ENCODE results near the gene PTPRN2.

The PTPRN2 gene

GRCh38 chr7:157638563-157638962 is 949.1 kb downstream of the PTPRN2 start:
- DNase-seq (ENCODE audit: low read depth) = no peak

GRCh38 chr7:157637216-157637949 is 950.2 kb downstream of the PTPRN2 start:
- DNase-seq (ENCODE audit: low read depth) = no peak

- no peak for DNase-seq (ENCODE audit: low read depth)
Measured at GRCh38 chr7:157635669-157636068, 952.0 kb downstream of the PTPRN2 start.

- no peak for DNase-seq (ENCODE audit: low read depth)
Measured at GRCh38 chr7:157635148-157635500, 952.5 kb downstream of the PTPRN2 start.

- no peak for DNase-seq (ENCODE audit: low read depth)
Measured at GRCh38 chr7:157634401-157635147, 953.0 kb downstream of the PTPRN2 start.

GRCh38 chr7:157633465-157634185 is 954.0 kb downstream of the PTPRN2 start:
- no peak for DNase-seq (ENCODE audit: low read depth)

- no peak for DNase-seq (ENCODE audit: low read depth)
Measured at GRCh38 chr7:157630301-157630853, 957.2 kb downstream of the PTPRN2 start.

GRCh38 chr7:157628456-157628855 is 959.2 kb downstream of the PTPRN2 start:
- no peak for DNase-seq (ENCODE audit: low read depth)

- DNase-seq (ENCODE audit: low read depth) = no peak
Measured at GRCh38 chr7:157627646-157628045, 960.0 kb downstream of the PTPRN2 start.

- DNase-seq (ENCODE audit: low read depth) = no peak
Measured at GRCh38 chr7:157627033-157627432, 960.6 kb downstream of the PTPRN2 start.

GRCh38 chr7:157625973-157626742 is 961.5 kb downstream of the PTPRN2 start:
- no peak for DNase-seq (ENCODE audit: low read depth)

- no peak for DNase-seq (ENCODE audit: low read depth)
Measured at GRCh38 chr7:157623556-157623955, 964.1 kb downstream of the PTPRN2 start.

- no peak for DNase-seq (ENCODE audit: low read depth)
Measured at GRCh38 chr7:157622408-157623205, 965.0 kb downstream of the PTPRN2 start.

GRCh38 chr7:157622000-157622399 is 965.6 kb downstream of the PTPRN2 start:
- DNase-seq (ENCODE audit: low read depth) = no peak

GRCh38 chr7:157621131-157621681 is 966.4 kb downstream of the PTPRN2 start:
- DNase-seq (ENCODE audit: low read depth) = no peak

GRCh38 chr7:157620616-157621015 is 967.0 kb downstream of the PTPRN2 start:
- no peak for DNase-seq (ENCODE audit: low read depth)

- no peak for DNase-seq (ENCODE audit: low read depth)
Measured at GRCh38 chr7:157619753-157620525, 967.7 kb downstream of the PTPRN2 start.

GRCh38 chr7:157618823-157619606 is 968.6 kb downstream of the PTPRN2 start:
- DNase-seq (ENCODE audit: low read depth) = no peak

GRCh38 chr7:157618091-157618726 is 969.4 kb downstream of the PTPRN2 start:
- DNase-seq (ENCODE audit: low read depth) = no peak

Measured in stimulated activated CD4-positive, alpha-beta T cell treated with anti-CD3 and anti-CD28 coated beads, Interleukin-2, amount 100 ng/mL, for 4 hours (primary cell).